DMS 273 (cell line): ENCODE results near the gene PIP5K1C.
"Not testable (repeated sequence)": the region's sequence is repeated elsewhere in the genome, so short reads cannot be mapped to it uniquely, and the experiment has no call there.

Source experiments
- DNase-seq: peaks from one replicate; lab custom pipeline; 2025; ENCODE audit not compliant: unreplicated experiment; lab: John Stamatoyannopoulos, UW

PIP5K1C gene

DNA sequence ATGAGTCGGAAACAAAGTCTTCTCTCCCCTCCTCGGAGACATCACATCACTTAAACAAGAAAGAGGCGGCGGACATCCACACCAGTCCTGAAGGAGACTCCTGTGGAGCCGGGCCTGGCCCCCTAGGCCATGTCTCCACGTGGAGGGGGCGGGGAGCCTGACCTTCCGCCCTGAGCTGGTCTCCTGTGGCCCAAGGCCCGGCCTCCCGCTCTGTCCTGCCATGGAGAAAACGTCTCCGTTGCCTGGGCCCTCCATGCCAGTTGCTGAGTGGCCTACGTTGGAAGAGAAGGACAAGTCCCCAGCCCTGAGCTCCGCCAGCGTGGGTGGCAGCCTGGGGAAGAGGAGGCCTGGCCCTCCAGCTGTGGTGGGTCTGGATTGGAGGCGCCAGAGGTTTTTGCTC, 68.2 kb downstream of the PIP5K1C start:
- no peak for DNase-seq

DNA sequence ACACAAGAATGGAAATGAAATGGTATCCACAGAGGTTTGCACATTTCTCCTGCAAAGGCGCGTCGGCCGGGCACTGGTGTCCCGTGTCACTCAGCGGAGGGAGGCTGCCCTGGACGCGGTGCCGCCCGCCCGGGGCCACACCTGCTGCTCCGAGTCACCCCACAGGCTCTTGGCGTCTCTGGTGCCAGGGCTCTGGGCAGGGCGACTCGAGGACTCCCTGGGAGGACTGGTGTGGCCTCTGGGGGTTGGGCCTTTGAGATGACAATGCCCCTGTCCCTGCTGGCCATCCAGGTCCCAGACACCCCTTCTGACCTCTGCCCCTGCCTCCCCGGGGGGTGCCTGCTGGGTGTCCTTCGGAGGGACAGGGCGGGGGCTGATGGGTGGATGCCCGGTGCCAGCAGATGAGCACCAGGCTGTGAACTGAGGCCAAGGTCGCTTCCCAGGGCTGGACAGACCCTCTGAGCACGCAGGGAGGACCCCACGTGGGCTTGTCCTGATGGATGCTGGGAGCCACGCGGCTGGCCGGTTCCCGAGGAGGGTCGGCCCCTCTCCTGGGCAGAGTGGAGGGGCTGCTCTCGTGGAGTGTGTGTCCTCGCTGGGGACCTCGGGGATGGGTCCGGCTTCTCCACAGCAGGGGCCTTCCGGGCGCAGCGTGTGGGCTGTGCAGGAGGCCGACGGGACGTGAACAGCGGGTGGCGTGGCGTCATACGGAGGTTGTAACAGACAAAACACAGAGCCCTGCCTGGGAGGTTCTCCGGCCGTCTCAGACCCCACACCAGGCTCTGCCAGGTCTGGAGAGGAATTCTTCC, 69.0 kb downstream of the PIP5K1C start:
- DNase-seq: no peak

DNA sequence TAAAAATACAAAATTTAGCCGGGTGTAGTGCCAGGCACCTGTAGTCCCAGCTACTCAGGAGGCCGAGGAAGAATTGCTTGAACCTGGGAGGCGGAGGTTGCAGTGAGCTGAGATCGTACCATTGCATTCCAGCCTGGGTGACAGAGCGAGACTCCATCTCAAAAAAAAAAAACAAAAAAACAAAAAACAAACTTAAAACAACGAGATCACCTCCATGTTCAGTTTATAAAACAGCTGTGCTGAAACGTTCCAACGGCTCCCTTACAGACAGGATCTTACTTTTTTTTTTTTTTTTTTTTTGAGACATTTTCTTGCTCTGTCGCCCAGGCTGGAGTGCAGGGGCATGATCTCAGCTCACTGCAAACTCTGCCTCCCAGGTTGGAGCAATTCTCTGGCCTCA, 71.5 kb downstream of the PIP5K1C start:
- DNase-seq: not testable (repeated sequence)

DNA sequence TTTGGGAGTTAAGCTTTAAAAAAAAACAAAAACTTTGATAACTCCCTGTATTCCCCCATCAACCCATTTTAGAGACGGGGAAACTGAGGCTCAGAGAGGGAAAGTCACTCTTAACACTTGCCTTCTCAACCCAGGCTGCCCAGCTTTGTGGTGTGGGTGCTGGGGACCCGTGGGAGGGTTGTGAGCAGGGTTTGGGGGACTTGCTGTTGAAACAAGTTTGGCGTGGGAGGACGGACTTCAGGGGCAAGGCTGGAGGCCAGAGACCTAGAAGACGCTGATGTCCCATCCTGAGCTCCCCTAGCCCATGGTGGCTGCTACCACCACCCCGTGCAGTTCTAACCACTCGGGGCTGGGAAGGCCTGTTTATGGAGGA, 72.9 kb downstream of the PIP5K1C start:
- no peak for DNase-seq

DNA sequence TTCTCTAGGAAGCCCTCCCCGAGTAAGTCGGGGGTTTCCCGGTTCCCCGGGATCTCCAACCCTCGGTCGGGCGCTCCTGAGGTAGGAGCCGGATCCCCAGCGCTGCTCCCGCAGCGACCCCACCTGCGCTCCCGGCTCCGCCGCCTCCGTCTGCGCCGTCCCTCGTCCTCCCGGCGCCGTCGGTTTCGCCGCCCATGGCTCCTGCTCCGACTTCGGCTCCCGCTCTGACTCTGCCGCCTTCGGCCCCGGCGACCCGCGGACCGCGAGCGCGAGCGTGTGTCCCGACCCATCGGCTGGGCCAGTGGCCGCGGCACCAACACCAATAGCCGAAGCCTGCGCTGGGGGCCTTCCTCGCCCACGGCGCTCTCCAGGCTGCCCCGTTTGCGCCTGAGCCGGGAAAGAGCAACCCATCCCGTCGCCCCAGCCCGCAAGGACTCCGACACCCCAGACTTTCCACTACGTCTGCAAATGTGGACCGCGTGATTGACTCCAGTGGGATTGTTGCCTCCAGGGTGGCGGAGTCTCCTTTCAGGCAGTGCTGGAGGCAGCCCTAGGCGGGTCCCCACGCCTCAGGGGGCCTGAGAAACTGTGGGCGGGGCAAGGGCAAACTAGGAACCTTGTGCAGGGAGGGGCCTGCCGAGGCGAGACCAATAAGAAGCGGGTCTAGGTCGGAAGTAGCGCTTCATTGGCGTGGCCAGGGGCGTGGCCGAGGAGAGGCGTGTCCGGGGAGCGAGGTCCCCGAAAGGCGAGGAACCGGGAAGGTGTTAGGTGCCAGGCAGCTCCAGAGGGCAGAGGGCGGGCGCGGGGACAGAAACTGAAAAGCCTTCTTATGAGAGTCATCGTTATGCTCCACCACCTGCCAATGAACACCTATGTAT, 73.6 kb downstream of the PIP5K1C start, which contains the start of gene CACTIN:
Gene CACTIN, minus strand, starts transcription at position 318 of the 878 bp plus-strand sequence. Its CDS starts 28 bp downstream, at position 290.
- peak; percentile 100 for DNase-seq

DNA sequence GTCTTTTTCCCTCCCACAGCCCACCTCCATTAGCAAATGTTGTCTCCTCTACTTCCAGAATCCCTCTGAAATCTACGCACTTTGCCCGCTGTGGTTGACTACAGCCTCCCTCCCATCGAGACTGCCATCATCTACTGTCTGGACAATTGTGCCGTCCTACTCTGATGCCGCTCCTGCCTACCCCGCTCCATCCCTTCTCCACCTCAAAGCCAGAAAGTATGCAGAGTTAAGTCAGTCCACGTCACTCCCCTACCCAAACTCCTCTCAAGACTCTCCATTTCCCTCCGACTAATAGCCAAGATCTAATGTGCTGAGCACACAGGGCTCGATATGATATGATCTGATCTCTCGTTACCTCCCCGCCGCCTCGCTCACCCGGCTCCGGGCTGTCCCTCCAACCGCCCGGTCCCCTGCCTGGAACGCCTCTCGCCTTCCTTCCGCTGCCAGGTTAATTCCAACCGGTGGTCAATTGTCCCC, 74.2 kb downstream of the PIP5K1C start:
- no peak for DNase-seq

DNA sequence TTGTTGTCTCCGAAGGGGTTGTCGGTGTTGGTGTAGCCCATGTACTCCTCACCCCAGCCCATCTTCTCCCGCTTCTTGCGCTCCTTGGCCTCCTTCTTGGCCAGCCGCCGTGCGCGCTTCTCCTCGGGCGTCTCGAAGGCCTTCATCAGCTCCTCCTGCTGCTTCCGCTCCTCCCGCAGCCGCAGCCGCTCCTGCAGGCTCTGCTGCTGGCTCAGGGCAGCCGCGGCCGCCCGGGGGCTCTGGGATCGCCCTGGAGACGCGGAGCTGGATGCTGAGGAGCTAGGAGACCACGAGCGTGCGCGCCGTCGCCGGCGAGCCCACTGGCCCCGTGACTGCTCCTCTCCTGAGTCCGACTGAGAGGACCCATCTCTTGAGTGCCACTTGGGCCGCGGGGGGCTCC, 76.6 kb downstream of the PIP5K1C start:
- DNase-seq: no peak

DNA sequence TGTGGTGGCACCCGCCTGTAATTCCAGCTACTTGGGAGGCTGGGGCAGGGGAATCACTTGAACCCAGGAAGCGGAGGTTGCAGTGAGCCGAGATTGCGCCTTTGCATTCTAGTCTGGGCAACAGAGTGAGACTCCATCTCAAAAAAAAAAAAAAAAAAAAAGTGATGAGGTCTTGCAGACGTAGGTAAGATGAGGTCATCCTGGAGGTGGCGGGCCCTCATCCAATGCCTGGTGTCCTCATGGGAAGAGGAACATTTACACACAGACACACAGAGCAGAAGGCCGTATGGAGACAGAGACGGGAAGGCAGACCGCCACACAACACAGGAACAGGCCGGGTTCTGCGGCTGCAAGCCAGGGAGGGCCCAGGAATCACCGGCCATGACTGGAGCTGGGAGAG, 78.0 kb downstream of the PIP5K1C start:
- no peak for DNase-seq

DNA sequence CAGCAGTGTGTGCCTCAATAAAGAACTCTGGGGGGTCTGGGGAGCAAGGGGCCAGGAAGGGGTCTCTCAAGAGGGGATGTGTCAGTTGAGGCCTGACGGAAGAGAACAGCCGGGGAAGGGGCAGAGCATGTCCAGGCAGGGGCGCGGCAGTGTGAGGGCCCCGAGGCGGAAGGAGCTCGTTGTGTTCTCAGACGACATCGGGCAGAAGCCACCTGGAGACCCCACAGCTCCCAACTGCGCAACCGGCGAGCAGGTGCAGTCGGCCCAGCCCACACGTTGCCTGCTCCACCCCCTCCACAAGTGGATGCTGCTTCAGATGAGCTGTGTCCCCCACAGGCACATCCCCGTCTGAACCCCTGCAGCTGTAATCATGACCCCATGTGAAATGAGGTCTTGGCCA, 78.6 kb downstream of the PIP5K1C start:
- DNase-seq: no peak

DNA sequence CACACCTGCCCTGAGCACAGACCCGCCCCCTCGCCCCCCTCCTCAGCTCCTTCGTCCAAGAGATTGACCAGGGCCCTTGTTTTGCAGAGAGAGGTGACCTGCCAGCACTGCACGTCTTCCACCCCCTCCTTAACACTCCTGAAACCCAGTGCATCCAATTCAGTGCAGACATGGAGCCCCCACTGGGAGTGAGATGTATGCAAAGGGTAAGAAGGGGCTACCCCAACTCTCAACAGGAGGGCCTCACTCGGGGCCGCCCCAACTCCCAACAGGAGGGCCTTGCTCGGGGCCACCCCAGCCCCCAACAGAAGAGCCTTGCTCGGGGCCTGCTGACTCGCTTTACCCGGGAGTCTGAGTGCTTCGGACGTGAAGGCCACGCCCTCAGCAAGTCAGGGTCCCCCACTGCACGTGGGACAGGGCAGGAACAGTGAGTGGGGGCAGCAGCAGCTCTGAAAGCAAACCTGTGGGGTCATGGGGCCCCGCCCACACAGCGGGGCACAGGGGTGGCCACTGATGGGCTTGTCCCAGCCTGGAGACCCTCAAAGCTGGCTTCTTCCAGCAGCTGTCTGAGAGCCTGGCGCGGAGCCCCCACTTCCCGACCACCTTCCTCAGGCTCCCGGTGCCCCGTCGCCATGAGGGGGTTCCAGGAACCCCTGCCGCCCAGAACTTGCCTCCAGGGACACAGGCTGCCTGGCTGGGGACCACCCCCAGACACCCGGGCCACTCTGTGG, 79.3 kb downstream of the PIP5K1C start:
- no peak for DNase-seq

DNA sequence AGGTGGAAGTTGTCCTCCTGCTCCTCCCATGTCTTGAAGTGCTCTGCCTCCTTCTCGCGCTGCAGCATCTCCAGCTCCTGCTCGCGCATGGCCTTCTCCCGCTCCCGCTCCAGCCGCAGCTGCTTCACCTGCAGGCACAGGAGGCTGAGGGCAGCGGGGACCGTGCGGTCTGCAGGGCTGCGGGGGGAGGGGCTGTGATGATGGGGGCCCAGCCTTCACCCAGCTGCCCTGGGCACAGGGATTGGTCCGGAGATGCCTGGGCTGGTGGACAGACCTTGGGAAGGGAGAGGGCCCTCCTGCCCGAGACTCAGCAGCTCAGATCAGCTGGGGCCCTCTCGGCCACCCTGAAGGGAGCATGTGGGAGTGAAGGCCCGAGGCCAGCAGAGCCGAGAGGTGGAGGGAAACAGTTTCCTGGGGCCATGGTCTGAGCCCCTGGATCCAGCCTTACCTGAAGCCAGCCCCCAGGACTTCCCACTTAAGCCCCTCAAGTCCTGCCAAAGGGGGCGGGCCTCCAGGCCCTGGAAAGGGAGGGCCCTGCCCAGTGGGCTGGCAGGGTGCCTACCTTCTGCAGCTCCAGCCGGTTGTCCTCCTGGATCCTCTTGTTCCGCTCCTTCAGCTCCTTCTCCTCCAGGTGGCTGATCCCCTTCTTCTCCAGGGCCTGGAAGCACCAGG, 80.0 kb downstream of the PIP5K1C start:
- peak; percentile 54 for DNase-seq

DNA sequence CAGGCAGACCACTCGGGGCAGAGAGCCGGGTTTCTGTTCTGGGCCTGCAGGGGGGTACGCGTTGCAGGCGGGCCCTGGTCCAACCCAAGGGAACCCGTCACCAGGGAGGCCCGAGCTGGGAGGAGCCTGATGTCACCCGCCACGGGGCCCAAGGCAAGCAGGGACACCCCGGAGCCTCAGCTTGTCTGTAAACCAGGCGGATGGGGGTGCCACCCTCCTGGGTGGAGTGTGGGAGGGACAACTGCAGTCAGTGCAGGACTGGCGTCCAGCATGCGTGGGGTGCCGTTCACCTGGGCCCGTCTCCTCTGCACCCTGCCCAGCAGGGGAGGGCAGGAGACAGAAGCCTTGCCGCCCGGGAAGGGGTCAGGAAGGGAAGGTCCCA, 80.6 kb downstream of the PIP5K1C start:
- no peak for DNase-seq

DNA sequence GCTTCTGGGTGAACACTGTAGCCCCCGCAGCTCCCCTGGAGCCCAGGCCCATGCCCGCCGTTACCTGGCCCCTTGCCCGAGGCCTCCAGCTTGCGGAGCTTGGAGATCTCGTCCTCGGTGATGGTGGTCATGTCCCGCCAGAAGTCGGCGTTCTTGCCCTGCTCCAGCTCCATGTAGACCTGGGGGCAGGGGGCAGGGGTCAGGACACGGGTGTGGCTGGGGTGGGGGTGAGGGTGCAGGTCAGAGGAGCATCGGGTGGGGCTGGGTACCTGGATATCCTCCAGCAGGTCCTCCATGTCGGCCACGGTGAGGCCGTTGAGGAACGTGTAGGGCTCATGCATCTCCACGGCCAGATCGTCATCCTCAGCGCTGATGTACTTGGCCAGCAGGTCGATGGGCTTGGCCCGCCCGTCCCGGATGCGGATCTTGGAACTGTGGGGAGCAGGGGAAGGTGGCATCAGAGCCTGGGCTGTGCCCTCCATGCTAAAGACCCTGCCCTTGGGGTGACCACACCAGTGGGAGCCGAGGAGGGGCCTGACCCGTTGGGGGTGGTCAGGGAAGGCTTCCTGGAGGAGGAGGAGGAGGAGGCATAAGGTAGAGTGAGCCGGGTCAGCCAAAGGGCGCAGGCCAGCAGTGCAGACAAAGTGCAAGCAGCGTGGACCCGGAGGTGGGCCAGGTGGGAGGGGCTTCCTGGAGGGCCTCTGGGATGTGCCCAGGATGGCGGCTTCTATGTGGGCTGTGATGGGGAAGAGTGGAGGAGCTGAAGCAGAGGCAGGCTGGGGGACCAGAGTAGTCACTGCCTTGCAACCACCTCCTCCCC, 81.2 kb downstream of the PIP5K1C start:
- DNase-seq: no peak

DNA sequence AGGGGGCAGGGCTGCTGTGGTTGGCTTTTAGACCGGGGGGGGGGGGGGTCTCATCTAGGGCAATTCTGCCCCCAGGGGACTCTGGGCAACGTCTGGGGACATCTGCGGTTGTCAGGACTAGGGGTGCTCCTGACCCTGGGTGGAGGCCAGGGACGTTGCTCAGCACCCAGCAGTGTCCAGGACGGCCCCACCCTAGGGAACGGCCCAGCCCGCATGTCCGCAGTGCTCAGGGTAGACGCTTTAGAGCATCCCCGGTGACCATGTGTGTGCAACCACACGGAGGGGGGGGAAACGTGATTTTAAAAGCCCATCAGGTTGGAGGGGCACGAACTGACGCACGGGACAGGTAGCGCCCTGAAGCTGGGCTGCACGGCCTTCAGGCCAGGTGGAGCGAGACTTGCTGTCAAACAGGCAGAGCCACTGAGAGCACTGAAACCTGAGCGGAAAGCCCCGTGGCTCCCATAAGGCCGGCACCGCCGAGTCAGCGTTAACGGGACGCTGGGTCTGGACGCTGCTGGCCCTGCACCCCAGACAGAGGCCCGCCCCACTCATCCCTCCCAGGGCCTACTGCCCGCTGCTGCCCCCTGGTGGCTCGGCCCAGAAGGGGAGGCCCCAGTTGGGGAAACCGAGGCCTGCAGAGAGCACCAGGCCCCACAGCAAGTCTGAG, 82.0 kb downstream of the PIP5K1C start:
- peak; percentile 52 for DNase-seq

DNA sequence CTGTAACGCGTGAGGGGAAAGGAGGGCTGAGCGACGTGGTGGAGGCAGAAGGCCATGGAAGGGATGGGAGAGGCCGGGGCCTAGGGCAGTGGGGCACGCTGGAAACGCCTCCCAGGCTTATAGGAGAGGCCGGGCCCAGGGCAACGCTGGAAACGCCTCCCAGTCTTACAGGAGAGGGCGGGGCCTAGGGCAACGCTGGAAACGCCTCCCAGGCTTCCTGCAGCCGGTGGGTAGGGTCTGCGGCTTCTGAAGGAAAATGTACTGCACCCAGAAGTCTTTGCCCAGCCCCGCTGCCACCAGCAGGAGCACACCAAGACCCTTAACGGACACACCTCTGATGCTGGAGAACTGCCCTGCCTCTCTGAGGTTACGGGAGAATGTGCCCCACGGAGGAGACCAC, 82.8 kb downstream of the PIP5K1C start:
- DNase-seq: no peak

DNA sequence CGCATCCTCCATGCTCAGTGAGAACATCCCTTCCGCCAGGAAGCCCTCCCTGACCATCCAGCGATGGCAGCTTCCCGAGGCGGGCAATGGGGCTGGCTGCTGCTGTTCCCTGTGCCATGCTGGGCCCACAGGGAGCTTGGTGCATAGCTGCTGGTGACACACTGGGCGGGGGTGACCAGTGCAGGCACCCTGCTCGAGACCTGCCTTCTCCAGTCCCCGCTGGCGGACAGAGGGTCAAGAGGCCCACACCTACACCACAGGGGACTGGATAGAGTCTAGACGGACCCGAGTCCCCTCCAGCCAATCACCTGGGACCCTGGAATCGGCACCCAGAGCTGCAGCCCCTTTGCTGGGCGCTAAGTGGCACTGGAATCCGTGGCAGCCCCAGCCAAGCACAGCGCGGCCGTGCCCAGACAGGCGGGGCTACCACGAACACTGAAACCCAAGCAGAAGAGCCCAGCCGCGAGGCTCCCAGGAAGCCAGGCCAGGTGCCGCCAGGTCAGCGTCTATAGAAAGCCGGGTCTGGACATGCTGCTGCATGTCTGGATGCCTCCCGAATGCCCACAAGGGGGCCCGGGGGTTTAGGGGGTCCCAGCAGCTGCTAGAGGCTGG, 84.6 kb downstream of the PIP5K1C start:
- DNase-seq: no peak

DNA sequence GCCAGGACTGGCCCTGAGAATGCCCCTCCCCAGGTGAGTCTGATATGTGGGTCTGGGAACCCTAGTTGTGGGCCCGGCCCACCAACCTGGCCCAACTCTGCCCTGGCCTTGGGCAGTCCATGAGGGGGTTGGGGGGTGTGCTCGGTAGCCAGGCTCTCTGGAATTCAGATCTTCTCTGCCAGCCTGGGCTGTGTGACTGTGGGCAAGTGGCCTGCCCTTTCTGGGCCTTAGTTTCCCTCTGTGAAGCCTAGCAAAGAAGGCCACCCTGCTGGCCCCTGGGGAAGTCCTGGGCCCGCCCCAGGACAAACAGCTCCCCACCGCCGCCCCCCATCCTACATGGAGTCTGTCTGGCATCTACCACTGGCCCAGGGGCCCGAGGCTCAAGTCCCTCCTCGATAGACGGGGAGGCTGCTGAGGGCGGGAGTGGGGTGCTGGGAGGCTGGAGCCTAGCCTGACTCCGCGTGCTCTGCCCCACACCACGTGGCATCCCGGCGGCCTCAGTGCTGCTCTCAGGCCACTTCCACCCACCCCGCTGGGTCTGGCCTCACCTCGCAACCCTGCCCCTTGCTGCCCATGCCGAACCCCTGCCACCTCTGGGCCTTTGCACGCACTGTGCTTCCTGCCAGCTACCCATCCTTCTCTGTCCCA, 85.3 kb downstream of the PIP5K1C start:
- DNase-seq: no peak

DNA sequence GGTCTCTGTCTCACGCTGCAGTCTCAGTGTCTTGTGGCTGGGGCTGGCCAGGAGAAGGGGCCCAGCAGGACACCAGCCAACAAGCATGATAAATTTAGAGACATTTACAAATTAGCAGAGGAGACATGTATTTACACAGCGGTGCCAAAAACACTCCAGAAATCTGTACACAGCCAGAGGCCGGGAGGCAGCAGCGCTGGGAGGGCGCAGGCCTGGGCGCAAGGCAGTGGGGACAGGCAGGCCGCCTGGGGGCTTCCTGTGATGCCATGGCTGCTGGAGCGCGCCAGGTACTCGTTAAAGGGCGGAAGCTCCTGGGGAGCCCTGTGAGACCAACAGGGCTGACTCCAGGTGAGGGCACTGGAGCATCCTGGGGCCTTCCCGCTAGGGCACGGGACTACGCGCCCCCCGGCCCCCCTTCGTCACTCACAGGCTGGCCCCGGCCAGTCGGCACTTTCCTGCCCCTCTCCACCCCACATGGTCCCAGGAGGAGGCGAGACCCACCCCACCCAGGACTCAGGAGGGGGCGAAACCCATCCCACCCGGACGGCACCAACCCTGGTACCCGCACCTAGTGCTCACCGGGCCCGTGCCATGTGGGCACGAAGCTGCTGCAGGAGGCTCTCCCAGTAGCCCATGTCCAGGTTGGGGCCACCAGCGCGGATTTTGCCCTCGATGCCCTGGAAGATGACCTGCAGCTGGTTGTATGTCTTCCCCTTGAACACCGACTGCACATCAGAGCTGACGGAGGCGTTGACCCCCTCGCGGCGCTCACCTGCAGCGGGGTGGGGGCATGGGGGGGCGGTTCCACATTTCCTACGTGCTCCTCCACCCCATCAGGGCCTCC, 86.2 kb downstream of the PIP5K1C start:
- DNase-seq: no peak
